Measurements from ENCODE around the gene GFAP.

The GFAP gene

DNA sequence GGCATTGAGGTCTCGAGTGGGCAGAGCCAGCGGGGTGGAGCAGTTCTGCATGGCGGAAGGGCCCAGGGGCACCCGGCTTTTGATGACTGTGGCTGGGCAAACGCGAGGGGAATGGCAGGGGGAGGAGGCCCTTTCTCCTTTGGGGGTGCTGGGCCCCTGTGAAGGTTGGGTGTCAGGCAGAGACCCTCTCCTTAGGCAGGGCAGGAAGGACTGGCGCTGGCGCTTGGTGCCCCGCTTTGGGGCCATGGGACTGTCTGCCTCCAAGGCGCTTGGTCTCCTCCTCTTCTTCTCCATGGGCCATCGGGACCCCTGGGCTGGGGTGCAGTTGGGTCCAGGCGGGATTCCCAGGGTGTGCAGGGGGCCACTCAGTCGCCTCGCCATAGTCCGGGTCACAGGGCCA lies 12.8 kb upstream of the GFAP start:
- TF ChIP-seq EZH2phosphoT487 (IDR thresholded peaks at IDR 0.05; ENCODE audit: borderline replicate concordance) (no peak), CTCF (conservative IDR thresholded peaks at IDR 0.05; ENCODE audit: low read length) (no peak)
- H3F3A ChIP-seq (ENCODE audit: low read depth): 0 out of 2 replicates have a peak, but pooled peaks cover 3% of the 10 kb centered on the region

DNA sequence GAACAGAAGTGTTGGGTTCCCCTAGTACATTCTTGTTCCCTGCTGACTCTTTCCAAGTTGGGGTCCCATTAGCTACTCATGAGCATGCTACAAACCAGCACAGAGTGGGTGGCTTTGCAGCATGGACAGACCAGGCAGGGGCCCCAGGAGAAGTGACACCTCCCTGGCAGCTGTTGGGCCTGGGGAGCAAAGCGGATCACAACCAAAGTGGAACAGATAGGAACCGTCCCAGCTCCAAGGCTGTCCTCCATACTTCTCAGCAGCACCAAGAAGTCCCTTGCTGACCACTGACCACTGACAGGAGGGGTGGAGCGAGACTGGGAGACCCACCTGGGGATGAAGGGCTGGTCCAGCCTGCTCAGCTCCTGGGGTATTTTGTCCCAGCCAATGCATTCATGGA lies 12.4 kb upstream of the GFAP start:
- no peaks in the 10 kb centered on the region for H3K9me3 ChIP-seq (ENCODE audit: insufficient read depth, low read depth, low read length)
- H3K9ac ChIP-seq (ENCODE audit: low read depth, low read length, poor library complexity, severe bottlenecking): no peak overlapping the region
- no peaks in the 10 kb centered on the region for H3K79me2 ChIP-seq (ENCODE audit: insufficient read depth, low read length)
- no peak overlapping the region for H3K4me3 ChIP-seq (ENCODE audit: low read length, poor library complexity, severe bottlenecking)
- H2AFZ ChIP-seq (ENCODE audit: low read length): no peak overlapping the region
- H3F3A ChIP-seq (ENCODE audit: low read depth): 0 out of 2 replicates have a peak, but pooled peaks cover 3% of the 10 kb centered on the region
- H4K20me1 ChIP-seq (ENCODE audit: insufficient read depth, low read length, poor library complexity, severe bottlenecking): no peaks in the 10 kb centered on the region
- no peak for TF ChIP-seq CTCF (conservative IDR thresholded peaks at IDR 0.05; ENCODE audit: low read length)
- no peak for TF ChIP-seq EZH2phosphoT487 (IDR thresholded peaks at IDR 0.05; ENCODE audit: borderline replicate concordance)
- peaks cover 72% of the 10 kb centered on the region; the same call in 1 of the 2 replicates for H3K36me3 ChIP-seq (ENCODE audit: insufficient read depth, low read length)
- no peak overlapping the region for H3K4me2 ChIP-seq (ENCODE audit: low read depth, low read length, poor library complexity, severe bottlenecking)
- H3K27me3 ChIP-seq (ENCODE audit: insufficient read depth, low read length, poor library complexity, severe bottlenecking): no peaks in the 10 kb centered on the region
- H3K9me2 ChIP-seq (replicated peaks; ENCODE audit: low read depth, low read length): no peaks in the 10 kb centered on the region
- H3K4me1 ChIP-seq (ENCODE audit: insufficient read depth, low read length, poor library complexity, severe bottlenecking): no peaks in the 10 kb centered on the region

More for the DNA sequence above, 12.8 kb upstream of the GFAP start:
- Histone ChIP-seq H3K36me3 (ENCODE audit: insufficient read depth, low read length) (peaks cover 77% of the 10 kb centered on the region; the same call in 1 of the 2 replicates), H3K9me2 (replicated peaks; ENCODE audit: low read depth, low read length) (no peaks in the 10 kb centered on the region), H4K20me1 (ENCODE audit: insufficient read depth, low read length, poor library complexity, severe bottlenecking) (no peaks in the 10 kb centered on the region), H3K9ac (ENCODE audit: low read depth, low read length, poor library complexity, severe bottlenecking) (no peak overlapping the region), H3K79me2 (ENCODE audit: insufficient read depth, low read length) (no peaks in the 10 kb centered on the region), H3K4me1 (ENCODE audit: insufficient read depth, low read length, poor library complexity, severe bottlenecking) (no peaks in the 10 kb centered on the region), H2AFZ (ENCODE audit: low read length) (no peak overlapping the region), H3K27me3 (ENCODE audit: insufficient read depth, low read length, poor library complexity, severe bottlenecking) (no peaks in the 10 kb centered on the region), H3K4me3 (ENCODE audit: low read length, poor library complexity, severe bottlenecking) (no peak overlapping the region), H3K9me3 (ENCODE audit: insufficient read depth, low read depth, low read length) (no peaks in the 10 kb centered on the region), H3K4me2 (ENCODE audit: low read depth, low read length, poor library complexity, severe bottlenecking) (no peak overlapping the region)

- Histone ChIP-seq H3K79me2 (ENCODE audit: insufficient read depth, low read length) (no peaks in the 10 kb centered on the region), H2AFZ (ENCODE audit: low read length) (no peak overlapping the region), H4K20me1 (ENCODE audit: insufficient read depth, low read length, poor library complexity, severe bottlenecking) (no peaks in the 10 kb centered on the region), H3K36me3 (ENCODE audit: insufficient read depth, low read length) (peaks cover 65% of the 10 kb centered on the region; the same call in 1 of the 2 replicates), H3K4me1 (ENCODE audit: insufficient read depth, low read length, poor library complexity, severe bottlenecking) (no peaks in the 10 kb centered on the region), H3F3A (ENCODE audit: low read depth) (0 out of 2 replicates have a peak, but pooled peaks cover 3% of the 10 kb centered on the region), H3K9ac (ENCODE audit: low read depth, low read length, poor library complexity, severe bottlenecking) (no peak overlapping the region), H3K4me2 (ENCODE audit: low read depth, low read length, poor library complexity, severe bottlenecking) (no peak overlapping the region), H3K4me3 (ENCODE audit: low read length, poor library complexity, severe bottlenecking) (no peak overlapping the region), H3K9me2 (replicated peaks; ENCODE audit: low read depth, low read length) (no peaks in the 10 kb centered on the region), H3K27me3 (ENCODE audit: insufficient read depth, low read length, poor library complexity, severe bottlenecking) (no peaks in the 10 kb centered on the region), H3K9me3 (ENCODE audit: insufficient read depth, low read depth, low read length) (no peaks in the 10 kb centered on the region)
- TF ChIP-seq EZH2phosphoT487 (IDR thresholded peaks at IDR 0.05; ENCODE audit: borderline replicate concordance) (no peak), CTCF (conservative IDR thresholded peaks at IDR 0.05; ENCODE audit: low read length) (no peak)
Observed at GRCh38 chr17:44926821-44927525, 11.7 kb upstream of the GFAP start.

Data from Loucy (cell line).